ENCODE measurements around the gene DNM2.

GRCh38 chr19:10829967-10830366 is 112.1 kb downstream of the DNM2 start:
- TF ChIP-seq CTCF (IDR thresholded peaks at IDR 0.05) (no peak), POLR2A (IDR thresholded peaks at IDR 0.05) (no peak)

All from Peyer's patch (tissue), 4 donors.